Measurements from ENCODE around the gene COL24A1.
A peak's percentile ranks its signal among the peaks of the same experiment; 100 is the strongest.

COL24A1 gene

GRCh38 chr1:86068841-86069756 is 87.5 kb downstream of the COL24A1 start:
- FAIRE-seq (no peak), DNase-seq (ENCODE audit: insufficient read length) (no peak)

DNA sequence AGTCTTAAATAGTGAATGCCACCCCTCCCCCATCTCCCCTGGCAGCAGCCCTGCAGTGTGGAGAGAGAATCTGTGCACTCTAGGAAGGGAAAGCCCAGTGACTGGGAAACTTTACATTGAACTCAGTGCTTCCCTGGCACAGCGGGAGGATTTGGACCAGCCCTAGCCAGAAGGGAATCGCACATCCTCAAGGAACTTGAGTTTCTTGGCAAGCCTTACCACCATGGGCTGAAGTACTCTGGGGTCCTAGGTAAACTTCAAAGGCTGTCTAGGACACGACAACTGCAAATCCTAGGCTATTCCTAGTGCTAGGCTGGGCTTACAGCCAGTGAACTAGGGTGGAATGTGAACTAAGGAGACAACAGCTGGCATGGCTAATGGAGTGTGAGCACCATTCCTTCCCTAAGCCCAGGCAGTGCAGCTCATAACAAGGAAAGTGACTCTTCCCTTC is 88.3 kb downstream of the COL24A1 start:
- FAIRE-seq (no peak), DNase-seq (ENCODE audit: insufficient read length) (no peak)
- TF ChIP-seq TAF1 (IDR thresholded peaks at IDR 0.05; ENCODE audit: borderline replicate concordance, low read depth, low read length) (no peak), POLR2A (IDR thresholded peaks at IDR 0.05; ENCODE audit: low read depth, low read length) (no peak), POLR2AphosphoS5 (IDR thresholded peaks at IDR 0.05; ENCODE audit: low read depth, low read length) (no peak)

More at GRCh38 chr1:86068841-86069756, 87.5 kb downstream of the COL24A1 start:
- TF ChIP-seq POLR2AphosphoS5 (IDR thresholded peaks at IDR 0.05; ENCODE audit: low read depth, low read length) (no peak), TAF1 (IDR thresholded peaks at IDR 0.05; ENCODE audit: borderline replicate concordance, low read depth, low read length) (no peak), POLR2A (IDR thresholded peaks at IDR 0.05; ENCODE audit: low read depth, low read length) (no peak)

- TF ChIP-seq POLR2AphosphoS5 (IDR thresholded peaks at IDR 0.05; ENCODE audit: low read depth, low read length) (no peak), TAF1 (IDR thresholded peaks at IDR 0.05; ENCODE audit: borderline replicate concordance, low read depth, low read length) (no peak), POLR2A (IDR thresholded peaks at IDR 0.05; ENCODE audit: low read depth, low read length) (no peak)
- DNase-seq (ENCODE audit: insufficient read length): no peak
- FAIRE-seq: no peak
Observed at GRCh38 chr1:86067626-86068025, 88.9 kb downstream of the COL24A1 start.

- DNase-seq (ENCODE audit: insufficient read length): no peak
- no peak for FAIRE-seq
- no peak for TF ChIP-seq TAF1 (IDR thresholded peaks at IDR 0.05; ENCODE audit: borderline replicate concordance, low read depth, low read length)
- TF ChIP-seq POLR2A (IDR thresholded peaks at IDR 0.05; ENCODE audit: low read depth, low read length): no peak
- TF ChIP-seq POLR2AphosphoS5 (IDR thresholded peaks at IDR 0.05; ENCODE audit: low read depth, low read length): no peak
Observed at GRCh38 chr1:86064899-86065298, 91.7 kb downstream of the COL24A1 start.

GRCh38 chr1:86063721-86064120 is 92.9 kb downstream of the COL24A1 start:
- DNase-seq (ENCODE audit: insufficient read length): no peak
- TF ChIP-seq TAF1 (IDR thresholded peaks at IDR 0.05; ENCODE audit: borderline replicate concordance, low read depth, low read length) (no peak), POLR2AphosphoS5 (IDR thresholded peaks at IDR 0.05; ENCODE audit: low read depth, low read length) (no peak), POLR2A (IDR thresholded peaks at IDR 0.05; ENCODE audit: low read depth, low read length) (no peak)
- no peak for FAIRE-seq

- FAIRE-seq: no peak
- DNase-seq (ENCODE audit: insufficient read length): no peak
- TF ChIP-seq POLR2A (IDR thresholded peaks at IDR 0.05; ENCODE audit: low read depth, low read length): no peak
- TF ChIP-seq TAF1 (IDR thresholded peaks at IDR 0.05; ENCODE audit: borderline replicate concordance, low read depth, low read length): no peak
- no peak for TF ChIP-seq POLR2AphosphoS5 (IDR thresholded peaks at IDR 0.05; ENCODE audit: low read depth, low read length)
Observed at GRCh38 chr1:86062453-86062852, 94.1 kb downstream of the COL24A1 start.

- DNase-seq (ENCODE audit: insufficient read length) (no peak), FAIRE-seq (peak; percentile 42)
- no peak for TF ChIP-seq TAF1 (IDR thresholded peaks at IDR 0.05; ENCODE audit: borderline replicate concordance, low read depth, low read length)
- TF ChIP-seq POLR2AphosphoS5 (IDR thresholded peaks at IDR 0.05; ENCODE audit: low read depth, low read length): no peak
- TF ChIP-seq POLR2A (IDR thresholded peaks at IDR 0.05; ENCODE audit: low read depth, low read length): no peak
Observed at GRCh38 chr1:86061551-86061990, 95.0 kb downstream of the COL24A1 start.

DNA sequence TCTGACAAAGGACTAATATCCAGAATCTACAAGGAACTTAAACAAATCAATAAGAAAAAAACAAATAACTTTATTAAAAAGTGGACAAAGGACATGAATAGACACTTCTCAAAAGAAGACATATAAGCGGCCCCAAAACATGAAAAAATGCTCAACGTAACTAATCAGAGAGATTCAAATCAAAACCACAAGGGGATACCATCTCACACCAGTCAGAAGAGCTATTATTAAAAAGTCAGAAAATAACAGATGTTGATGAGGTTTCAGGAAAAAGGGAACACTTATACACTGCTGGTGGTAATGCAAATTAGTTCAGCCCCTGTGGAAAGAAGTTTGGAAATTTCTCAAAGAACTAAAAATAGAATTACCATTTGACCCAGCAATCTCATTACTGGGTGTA is 102.2 kb downstream of the COL24A1 start:
- no peak for DNase-seq (ENCODE audit: insufficient read length)
- TF ChIP-seq TAF1 (IDR thresholded peaks at IDR 0.05; ENCODE audit: borderline replicate concordance, low read depth, low read length) (no peak), POLR2A (IDR thresholded peaks at IDR 0.05; ENCODE audit: low read depth, low read length) (no peak), POLR2AphosphoS5 (IDR thresholded peaks at IDR 0.05; ENCODE audit: low read depth, low read length) (no peak)
- no peak for FAIRE-seq

GRCh38 chr1:86052948-86053698 is 103.4 kb downstream of the COL24A1 start:
- no peak for TF ChIP-seq TAF1 (IDR thresholded peaks at IDR 0.05; ENCODE audit: borderline replicate concordance, low read depth, low read length)
- no peak for TF ChIP-seq POLR2A (IDR thresholded peaks at IDR 0.05; ENCODE audit: low read depth, low read length)
- no peak for TF ChIP-seq POLR2AphosphoS5 (IDR thresholded peaks at IDR 0.05; ENCODE audit: low read depth, low read length)
- no peak for FAIRE-seq
- DNase-seq (ENCODE audit: insufficient read length): no peak

- DNase-seq (ENCODE audit: insufficient read length) (no peak), FAIRE-seq (no peak)
- TF ChIP-seq POLR2A (IDR thresholded peaks at IDR 0.05; ENCODE audit: low read depth, low read length) (no peak), POLR2AphosphoS5 (IDR thresholded peaks at IDR 0.05; ENCODE audit: low read depth, low read length) (no peak), TAF1 (IDR thresholded peaks at IDR 0.05; ENCODE audit: borderline replicate concordance, low read depth, low read length) (no peak)
Observed at GRCh38 chr1:86035101-86035500, 121.5 kb downstream of the COL24A1 start.

GRCh38 chr1:86030180-86030579 is 126.4 kb downstream of the COL24A1 start:
- no peak for DNase-seq (ENCODE audit: insufficient read length)
- TF ChIP-seq POLR2A (IDR thresholded peaks at IDR 0.05; ENCODE audit: low read depth, low read length) (no peak), TAF1 (IDR thresholded peaks at IDR 0.05; ENCODE audit: borderline replicate concordance, low read depth, low read length) (no peak), POLR2AphosphoS5 (IDR thresholded peaks at IDR 0.05; ENCODE audit: low read depth, low read length) (no peak)
- FAIRE-seq: no peak
